ENCODE results near the gene VPS4A.

DNA sequence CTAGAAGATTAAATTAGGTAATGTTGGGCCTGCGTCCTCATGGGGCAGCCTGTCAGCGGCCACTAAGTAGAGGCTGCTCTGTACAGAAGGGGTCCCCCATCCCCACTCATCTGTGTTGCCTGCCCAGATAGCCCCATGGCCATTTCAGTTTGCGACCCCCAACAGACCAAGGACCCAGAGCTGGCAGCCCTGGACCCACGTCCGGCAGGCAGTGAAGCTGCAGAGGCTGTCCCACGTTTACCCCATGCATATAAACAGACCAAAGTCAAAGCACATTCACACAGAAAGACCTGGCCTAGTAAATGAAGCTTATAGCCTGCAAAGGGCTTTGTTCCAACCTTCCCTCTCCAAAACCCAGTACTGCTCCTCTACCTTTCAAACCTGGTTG is 14.6 kb downstream of the VPS4A start:
- TF ChIP-seq HCFC1 (IDR thresholded peaks at IDR 0.05; ENCODE audit: low read length): no peak
- TF ChIP-seq NR2C2 (IDR thresholded peaks at IDR 0.05; ENCODE audit: borderline replicate concordance, control insufficient read depth, insufficient read length, low read depth): no peak
- no peak for TF ChIP-seq KDM1A (IDR thresholded peaks at IDR 0.05; ENCODE audit: borderline replicate concordance)
- TF ChIP-seq CHD2 (IDR thresholded peaks at IDR 0.05; ENCODE audit: borderline replicate concordance, low read depth, low read length): no peak
- no peak for TF ChIP-seq SMAD1 (IDR thresholded peaks at IDR 0.05; ENCODE audit: low read depth, partially characterized antibody)
- TF ChIP-seq, protein P1, sequence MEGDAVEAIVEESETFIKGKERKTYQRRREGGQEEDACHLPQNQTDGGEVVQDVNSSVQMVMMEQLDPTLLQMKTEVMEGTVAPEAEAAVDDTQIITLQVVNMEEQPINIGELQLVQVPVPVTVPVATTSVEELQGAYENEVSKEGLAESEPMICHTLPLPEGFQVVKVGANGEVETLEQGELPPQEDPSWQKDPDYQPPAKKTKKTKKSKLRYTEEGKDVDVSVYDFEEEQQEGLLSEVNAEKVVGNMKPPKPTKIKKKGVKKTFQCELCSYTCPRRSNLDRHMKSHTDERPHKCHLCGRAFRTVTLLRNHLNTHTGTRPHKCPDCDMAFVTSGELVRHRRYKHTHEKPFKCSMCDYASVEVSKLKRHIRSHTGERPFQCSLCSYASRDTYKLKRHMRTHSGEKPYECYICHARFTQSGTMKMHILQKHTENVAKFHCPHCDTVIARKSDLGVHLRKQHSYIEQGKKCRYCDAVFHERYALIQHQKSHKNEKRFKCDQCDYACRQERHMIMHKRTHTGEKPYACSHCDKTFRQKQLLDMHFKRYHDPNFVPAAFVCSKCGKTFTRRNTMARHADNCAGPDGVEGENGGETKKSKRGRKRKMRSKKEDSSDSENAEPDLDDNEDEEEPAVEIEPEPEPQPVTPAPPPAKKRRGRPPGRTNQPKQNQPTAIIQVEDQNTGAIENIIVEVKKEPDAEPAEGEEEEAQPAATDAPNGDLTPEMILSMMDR (IDR thresholded peaks at IDR 0.05 in 2 of 3, conservative IDR thresholded peaks at IDR 0.05 in 1 of 3; ENCODE audit: control insufficient read depth in 2 of 3, extremely low read depth in 1 of 3, insufficient read depth in 1 of 3, low read depth in 3 of 3, low read length in 3 of 3): no peak
- no peak for TF ChIP-seq CBX5 (IDR thresholded peaks at IDR 0.05; ENCODE audit: low read depth)
- TF ChIP-seq STAT1 (conservative IDR thresholded peaks at IDR 0.05): no peak
- TF ChIP-seq POLR2AphosphoS5 (IDR thresholded peaks at IDR 0.05; ENCODE audit: low read length): no peak
- TF ChIP-seq POLR2A (IDR thresholded peaks at IDR 0.05; ENCODE audit: low read depth, low read length): 0 out of 2 replicates have a peak, but pooled peaks have one; percentile 27
- no peak for TF ChIP-seq EZH2 (IDR thresholded peaks at IDR 0.05; ENCODE audit: borderline replicate concordance, control insufficient read depth, low read depth, low read length)
- TF ChIP-seq LARP7 (IDR thresholded peaks at IDR 0.05): no peak
- no peak for TF ChIP-seq NR2F1 (conservative IDR thresholded peaks at IDR 0.05)

Measured in GM12878 (cell line).